Prostate gland (tissue), 2 donors: ENCODE measurements around the gene KLHL28. TPM values are rescaled to one million over a fixed set of nuclear protein-coding genes. Genes with fewer than 3 reads are reported as not detected.
A peak's percentile ranks its signal among the peaks of the same experiment; 100 is the strongest.

Experiments used
- DNase-seq: peaks from one replicate; pipeline ENCODE4 v3.0.0-alpha.2; 2019; ENCODE audit warnings: low spot score
- H3K27ac ChIP-seq, 2 donors: fragments of 200-600 bp; sonication (generic); 2 replicates each; pipeline ENCODE4 v1.5.1; 2017 to 2019
- H3K27me3 ChIP-seq: fragments of 200-600 bp; sonication (generic); replicated peaks from 2 replicates; pipeline ENCODE4 v1.5.1; 2019; ENCODE audit not compliant: insufficient read depth
- H3K36me3 ChIP-seq, 2 donors: fragments of 200-600 bp; sonication (generic); 1 replicate in 1 of 2; 2 replicates in 1 of 2; pipeline versions ENCODE4 v1.5.1 to v1.8.1; 2017 to 2019
- H3K4me1 ChIP-seq: fragments of 200-600 bp; sonication (generic); replicated peaks from 2 replicates; pipeline ENCODE4 v1.5.1; 2019
- H3K4me3 ChIP-seq, 2 donors: fragments of 200-600 bp; sonication (generic); 2 replicates each; pipeline ENCODE4 v1.5.1; 2017 to 2019
- H3K9me3 ChIP-seq: fragments of 200-600 bp; sonication (generic); 2 replicates; pipeline ENCODE4 v1.5.1; 2017
- POLR2A ChIP-seq: fragments of 450-650 bp; IDR thresholded peaks from one replicate; pipeline ENCODE4 v1.6.1; 2016; ENCODE audit warnings: antibody characterized with exemption, mild to moderate bottlenecking
- POLR2AphosphoS5 ChIP-seq: sonication (generic); formaldehyde crosslinking; IDR thresholded peaks from one replicate; pipeline ENCODE4 v1.6.1; 2017; ENCODE audit warnings: antibody characterized with exemption
- WGBS: methylation state at CpG from one replicate; pipeline ENCODE4 v1.1.5; 2018; 5-methylcytosine and 5-hydroxymethylcytosine counted together
- intact Hi-C: fragments of 100-400 bp; cut with DNase I; formaldehyde crosslinking; loops from one replicate; pipeline ENCODE4 v1.14.2; 2022
- total RNA-seq, 2 donors: library from RNA; depleted of rRNA; stranded (reverse); fragments of >200 nt; gene quantifications; one replicate each; pipeline ENCODE4 v1.1.0, GENCODE V29; 2016
- TF ChIP-seq, protein P1 (sequence below), 4 experiments: fragments of 200-600 bp in 2 of 4; fragments of 450-650 bp in 2 of 4; sonication (generic) in 2 of 4; IDR thresholded peaks; 1 replicate in 3 of 4; 2 replicates in 1 of 4; pipeline ENCODE4 v1.5.1; 2016 to 2019; ENCODE audit warnings: antibody characterized with exemption in 4 of 4, mild to moderate bottlenecking in 2 of 4, moderate library complexity in 2 of 4

Gene KLHL28
- total RNA-seq, 2 donors from 2014 or later, result 7.4 to 9.7 TPM

DNA sequence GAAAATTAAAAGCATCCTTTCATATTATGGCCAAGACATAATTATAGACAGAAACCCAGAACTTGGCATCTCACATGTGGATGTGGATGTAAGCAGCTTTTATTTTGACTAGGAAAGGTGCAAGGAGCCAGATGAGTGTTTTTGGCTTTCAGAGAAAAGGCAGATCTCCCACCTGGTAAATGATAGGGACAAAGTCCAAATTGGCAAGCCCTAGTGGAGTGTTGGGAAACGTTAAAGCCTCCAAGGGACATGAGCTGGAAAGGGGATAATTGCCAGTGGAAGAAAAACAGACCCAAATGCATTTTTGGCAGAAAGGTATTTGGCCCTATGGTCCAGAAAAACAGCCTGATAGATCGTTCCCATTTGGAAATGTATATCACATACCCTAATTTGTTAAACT, 60.1 kb downstream of the KLHL28 start:
- WGBS, result 34% methylated on average over 2 of the region's 2 CpGs
- H3K9me3 ChIP-seq, result no peaks in the 10 kb centered on the region
- H3K27ac ChIP-seq, result no peak overlapping the region

DNA sequence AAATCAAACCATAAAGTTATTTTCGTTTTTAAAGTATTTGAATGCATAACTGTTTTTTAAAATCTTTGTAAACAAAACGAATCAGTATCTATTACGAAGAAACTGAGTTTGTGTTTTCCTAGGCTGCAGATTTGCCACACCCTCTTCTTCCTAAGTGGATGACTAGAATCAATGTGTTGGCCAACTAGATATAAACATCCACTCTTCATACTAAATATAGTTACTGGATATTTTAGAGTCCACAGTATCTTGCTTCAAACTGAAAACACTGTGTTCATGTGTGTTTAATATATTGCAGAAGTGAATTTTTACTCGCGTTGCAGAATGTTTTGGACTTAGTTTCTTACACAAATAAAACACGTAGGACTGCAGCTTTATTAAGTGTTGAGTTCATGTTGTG, 63.2 kb downstream of the KLHL28 start:
- no peaks in the 10 kb centered on the region for H3K36me3 ChIP-seq
- no peak overlapping the region for H3K27ac ChIP-seq
- H3K27me3 ChIP-seq, result no peaks in the 10 kb centered on the region
- WGBS, result 37% methylated on average over 6 of the region's 6 CpGs
- no peaks in the 10 kb centered on the region for H3K9me3 ChIP-seq
- peak overlapping the region; percentile 91 for H3K4me3 ChIP-seq
- intact Hi-C loops, result loop anchor here (5.0 kb wide), 1 partner anchor 184 kb away; the partner anchor contains the start of gene PRPF39
- no peak for DNase-seq
- no peak for TF ChIP-seq POLR2AphosphoS5
- TF ChIP-seq, protein P1, sequence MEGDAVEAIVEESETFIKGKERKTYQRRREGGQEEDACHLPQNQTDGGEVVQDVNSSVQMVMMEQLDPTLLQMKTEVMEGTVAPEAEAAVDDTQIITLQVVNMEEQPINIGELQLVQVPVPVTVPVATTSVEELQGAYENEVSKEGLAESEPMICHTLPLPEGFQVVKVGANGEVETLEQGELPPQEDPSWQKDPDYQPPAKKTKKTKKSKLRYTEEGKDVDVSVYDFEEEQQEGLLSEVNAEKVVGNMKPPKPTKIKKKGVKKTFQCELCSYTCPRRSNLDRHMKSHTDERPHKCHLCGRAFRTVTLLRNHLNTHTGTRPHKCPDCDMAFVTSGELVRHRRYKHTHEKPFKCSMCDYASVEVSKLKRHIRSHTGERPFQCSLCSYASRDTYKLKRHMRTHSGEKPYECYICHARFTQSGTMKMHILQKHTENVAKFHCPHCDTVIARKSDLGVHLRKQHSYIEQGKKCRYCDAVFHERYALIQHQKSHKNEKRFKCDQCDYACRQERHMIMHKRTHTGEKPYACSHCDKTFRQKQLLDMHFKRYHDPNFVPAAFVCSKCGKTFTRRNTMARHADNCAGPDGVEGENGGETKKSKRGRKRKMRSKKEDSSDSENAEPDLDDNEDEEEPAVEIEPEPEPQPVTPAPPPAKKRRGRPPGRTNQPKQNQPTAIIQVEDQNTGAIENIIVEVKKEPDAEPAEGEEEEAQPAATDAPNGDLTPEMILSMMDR (IDR thresholded peaks at IDR 0.05), result no peak
- TF ChIP-seq POLR2A, result no peak
- no peaks in the 10 kb centered on the region for H3K4me1 ChIP-seq

More for the DNA sequence above, 60.1 kb downstream of the KLHL28 start:
- DNase-seq, result no peak
- intact Hi-C loops, result no loop called here
- Histone ChIP-seq H3K4me1 (no peaks in the 10 kb centered on the region), H3K36me3 (no peaks in the 10 kb centered on the region), H3K4me3 (no peak overlapping the region), H3K27me3 (no peaks in the 10 kb centered on the region)
- TF ChIP-seq POLR2AphosphoS5 (no peak), POLR2A (no peak)
- TF ChIP-seq, protein P1 (IDR thresholded peaks at IDR 0.05), result no peak

DNA sequence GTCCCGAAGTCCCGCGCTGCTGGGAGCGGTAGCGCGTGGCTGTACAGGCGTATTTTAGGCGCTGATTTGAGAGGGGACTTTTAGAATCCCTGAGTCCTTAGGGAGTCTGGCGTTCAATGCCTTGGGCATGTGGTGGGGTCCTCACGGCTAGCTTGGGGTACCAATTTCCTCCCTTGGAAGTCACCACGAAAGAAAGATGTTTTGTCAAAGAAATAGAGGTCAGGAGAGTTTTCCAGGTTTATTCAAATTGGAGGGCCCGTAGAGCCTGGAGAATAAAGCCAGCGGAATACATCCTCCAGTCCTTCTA, 63.9 kb downstream of the KLHL28 start:
- no peaks in the 10 kb centered on the region for H3K4me1 ChIP-seq
- intact Hi-C loops, result loop anchor here (2.0 to 5.0 kb wide), 3 partner anchors 63 to 237 kb away; partner anchors contain the start of genes FANCM, FKBP3, KLHL28 and PRPF39
- TF ChIP-seq POLR2A (no peak), POLR2AphosphoS5 (no peak)
- TF ChIP-seq, protein P1 (IDR thresholded peaks at IDR 0.05), result no peak
- H3K4me3 ChIP-seq, result peak overlapping the region; percentile 91
- H3K36me3 ChIP-seq, result no peaks in the 10 kb centered on the region
- WGBS, result 2% methylated on average over 13 of the region's 13 CpGs
- no peaks in the 10 kb centered on the region for H3K27me3 ChIP-seq
- no peak for DNase-seq
- no peaks in the 10 kb centered on the region for H3K9me3 ChIP-seq
- H3K27ac ChIP-seq, result peak overlapping the region; percentile 99 to 100

DNA sequence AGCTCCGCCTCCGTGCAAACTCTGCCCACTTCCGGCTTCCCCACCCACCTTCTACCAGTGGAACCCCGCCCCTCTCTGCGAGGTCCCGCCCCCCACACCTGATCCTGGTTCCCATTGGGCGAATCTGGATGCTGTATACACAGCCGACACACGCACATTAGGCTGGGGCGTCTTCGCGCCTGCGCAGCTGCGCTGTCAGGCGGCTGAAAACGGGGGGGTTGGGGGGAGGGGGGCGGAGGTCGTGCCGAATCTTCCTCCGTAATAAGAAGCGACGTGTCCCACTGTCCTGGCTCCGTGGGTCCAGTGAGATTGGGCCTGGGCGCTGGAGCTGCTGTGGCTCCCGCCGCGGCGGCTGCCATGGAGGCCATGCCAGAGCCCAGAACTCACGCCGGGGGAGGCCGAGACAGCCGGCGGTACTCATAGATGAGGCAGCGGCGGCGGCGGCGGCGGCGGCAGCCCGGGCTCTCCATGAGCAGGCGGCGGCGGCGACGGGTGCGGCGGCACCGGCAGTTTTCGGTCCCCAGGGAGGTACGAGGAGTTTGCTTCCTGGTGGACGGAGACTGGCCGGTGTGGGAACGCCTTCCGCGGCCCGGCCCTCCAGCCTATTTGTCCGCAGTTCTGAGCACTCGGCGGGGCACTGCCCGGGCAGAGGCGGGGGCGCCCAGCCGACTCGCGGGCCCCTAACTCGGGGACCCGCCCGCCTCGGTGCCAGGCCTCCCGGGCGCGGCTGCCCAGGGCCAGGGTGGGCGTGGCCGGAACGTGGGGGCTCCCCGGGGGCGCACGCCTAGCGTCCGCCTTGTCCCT, 64.5 kb downstream of the KLHL28 start:
- H3K27ac ChIP-seq, result peak overlapping the region; percentile 99 to 100
- peak overlapping the region; percentile 91 for H3K4me3 ChIP-seq
- peak; percentile 99 for DNase-seq
- H3K27me3 ChIP-seq, result no peaks in the 10 kb centered on the region
- TF ChIP-seq POLR2A (peak; percentile 61), POLR2AphosphoS5 (peak; percentile 74)
- TF ChIP-seq, protein P1 (IDR thresholded peaks at IDR 0.05), result no peak
- WGBS, result under 1% methylated on average over 75 of the region's 81 CpGs
- intact Hi-C loops, result loop anchor here (2.0 to 5.0 kb wide), 3 partner anchors 64 to 238 kb away; partner anchors contain the start of genes FANCM, FKBP3, KLHL28 and PRPF39
- H3K4me1 ChIP-seq, result no peaks in the 10 kb centered on the region
- H3K9me3 ChIP-seq, result no peaks in the 10 kb centered on the region
- no peaks in the 10 kb centered on the region for H3K36me3 ChIP-seq
